Fibroblast of gingiva (primary cell): Measurements from ENCODE around the gene UNC45A.
"Not testable (repeated sequence)": the region's sequence is repeated elsewhere in the genome, so short reads cannot be mapped to it uniquely, and the experiment has no call there.

ENCODE experiments used
- DNase-seq: peaks from one replicate; pipeline ENCODE4 v3.0.0-alpha.2; 2011; ENCODE audit warnings: low read depth

The UNC45A gene

DNA sequence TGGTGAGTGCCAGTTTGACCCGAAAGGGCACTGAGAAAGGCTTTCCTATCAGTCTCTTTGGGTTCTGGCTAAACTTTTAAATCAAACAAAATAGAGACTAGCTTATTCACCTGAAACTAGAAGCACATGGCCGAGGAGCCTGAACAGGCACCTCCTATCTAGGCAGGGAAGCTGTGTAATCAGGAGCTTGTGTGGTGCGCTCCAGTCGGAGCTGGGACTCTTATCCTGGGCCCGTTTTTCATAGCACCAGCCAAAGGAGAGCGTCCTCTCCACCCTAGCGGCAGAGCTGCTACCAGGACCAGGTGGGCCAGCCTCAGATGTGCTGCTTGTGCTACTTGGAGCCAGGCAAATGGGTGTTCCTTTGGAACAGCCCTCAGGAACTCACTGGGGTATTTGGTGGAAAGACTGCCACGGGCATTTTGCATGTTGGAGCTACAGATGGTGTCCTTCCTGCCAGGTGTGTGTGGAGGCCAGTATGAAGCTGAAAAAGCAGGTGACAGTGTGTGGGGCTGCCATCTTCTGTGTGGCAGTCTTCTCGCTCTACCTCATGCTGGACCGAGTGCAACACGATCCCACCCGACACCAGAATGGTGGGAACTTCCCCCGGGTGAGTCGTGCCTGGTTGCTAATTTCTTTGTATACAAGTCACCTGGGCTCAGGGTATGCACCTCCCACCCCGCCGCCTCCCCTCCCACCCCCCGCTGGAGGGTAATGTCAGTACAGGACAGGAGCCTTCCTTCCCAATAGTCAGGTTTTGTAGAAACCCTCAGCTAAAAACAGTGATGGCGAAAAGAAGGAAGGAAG, 31.1 kb upstream of the UNC45A start:
- DNase-seq = no peak

DNA sequence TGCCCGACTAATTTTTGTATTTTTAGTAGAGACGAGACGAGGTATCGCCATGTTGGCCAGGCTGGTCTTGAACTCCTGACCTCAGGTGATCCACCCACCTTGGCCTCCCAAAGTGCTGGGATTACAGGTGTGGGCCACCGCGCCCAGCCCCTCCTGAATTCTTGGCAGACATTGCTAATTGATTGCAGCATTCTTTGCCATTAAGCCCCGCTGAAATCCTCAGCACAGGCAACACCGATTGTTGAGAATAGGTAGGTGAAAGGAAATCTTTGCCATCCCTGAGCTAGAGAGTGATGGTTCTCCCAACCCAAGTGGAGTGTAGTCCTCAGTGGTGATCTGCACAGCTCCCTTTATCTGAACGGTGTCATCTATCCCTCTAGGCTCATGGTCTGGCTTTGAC, 30.3 kb upstream of the UNC45A start:
- DNase-seq = no peak

DNA sequence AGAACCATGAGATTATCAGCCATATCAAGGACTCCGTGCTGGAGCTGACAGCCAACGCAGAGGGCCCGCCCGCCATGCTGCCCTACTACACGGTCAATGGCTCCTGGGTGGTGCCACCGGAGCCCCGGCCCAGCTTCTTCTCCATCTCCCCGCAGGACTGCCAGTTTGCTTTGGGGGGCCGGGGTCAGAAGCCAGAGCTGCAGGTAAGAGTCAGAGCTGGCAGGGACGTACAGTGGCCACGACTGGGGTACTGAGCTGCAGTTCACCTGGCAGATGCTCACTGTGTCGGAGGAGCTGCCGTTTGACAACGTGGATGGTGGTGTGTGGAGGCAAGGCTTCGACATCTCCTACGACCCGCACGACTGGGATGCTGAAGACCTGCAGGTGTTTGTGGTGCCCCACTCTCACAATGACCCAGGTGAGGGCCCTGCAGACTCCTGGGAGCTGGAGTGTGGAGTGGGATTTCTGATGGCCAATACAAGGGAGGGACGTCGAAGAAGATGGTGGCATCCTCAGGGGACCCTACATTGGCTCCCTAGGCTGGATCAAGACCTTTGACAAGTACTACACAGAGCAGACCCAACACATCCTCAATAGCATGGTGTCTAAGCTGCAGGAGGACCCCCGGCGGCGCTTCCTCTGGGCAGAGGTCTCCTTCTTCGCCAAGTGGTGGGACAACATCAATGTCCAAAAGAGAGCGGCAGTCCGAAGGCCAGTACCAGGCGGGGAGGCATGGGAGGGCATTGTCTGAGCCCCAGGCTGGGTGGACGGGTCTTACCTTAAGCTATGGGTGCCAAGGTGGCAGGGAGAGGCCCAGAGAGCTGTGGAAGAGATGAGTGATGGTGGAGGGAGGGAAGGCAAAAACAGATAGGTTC, 29.5 kb upstream of the UNC45A start:
- no peak for DNase-seq

DNA sequence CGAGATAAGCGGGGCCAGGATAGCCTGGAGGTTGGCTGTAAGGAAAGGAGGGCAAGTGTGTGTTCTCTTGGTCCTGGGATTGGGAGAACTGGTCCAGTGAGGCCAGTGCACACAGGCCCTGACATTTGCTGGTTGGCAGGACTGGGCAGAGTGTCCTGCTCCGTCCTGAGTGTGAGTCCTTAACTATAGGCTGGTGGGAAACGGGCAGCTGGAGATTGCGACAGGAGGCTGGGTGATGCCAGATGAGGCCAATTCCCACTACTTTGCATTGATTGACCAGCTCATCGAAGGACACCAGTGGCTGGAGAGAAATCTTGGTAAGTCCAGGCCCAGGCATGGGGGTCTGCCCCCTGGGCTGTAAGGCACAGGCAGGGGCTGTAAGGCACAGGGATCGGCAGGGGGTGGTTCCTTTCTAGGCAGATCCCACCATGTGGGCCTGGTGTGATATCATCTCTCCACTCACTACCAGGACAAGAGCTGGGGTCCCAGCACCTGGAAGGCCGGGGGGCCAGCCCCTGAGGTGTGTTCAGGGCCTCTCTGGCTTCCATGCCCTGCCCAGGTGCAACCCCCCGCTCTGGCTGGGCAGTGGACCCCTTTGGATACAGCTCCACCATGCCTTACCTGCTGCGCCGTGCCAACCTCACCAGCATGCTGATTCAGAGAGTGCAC, 28.8 kb upstream of the UNC45A start:
- no peak for DNase-seq

DNA sequence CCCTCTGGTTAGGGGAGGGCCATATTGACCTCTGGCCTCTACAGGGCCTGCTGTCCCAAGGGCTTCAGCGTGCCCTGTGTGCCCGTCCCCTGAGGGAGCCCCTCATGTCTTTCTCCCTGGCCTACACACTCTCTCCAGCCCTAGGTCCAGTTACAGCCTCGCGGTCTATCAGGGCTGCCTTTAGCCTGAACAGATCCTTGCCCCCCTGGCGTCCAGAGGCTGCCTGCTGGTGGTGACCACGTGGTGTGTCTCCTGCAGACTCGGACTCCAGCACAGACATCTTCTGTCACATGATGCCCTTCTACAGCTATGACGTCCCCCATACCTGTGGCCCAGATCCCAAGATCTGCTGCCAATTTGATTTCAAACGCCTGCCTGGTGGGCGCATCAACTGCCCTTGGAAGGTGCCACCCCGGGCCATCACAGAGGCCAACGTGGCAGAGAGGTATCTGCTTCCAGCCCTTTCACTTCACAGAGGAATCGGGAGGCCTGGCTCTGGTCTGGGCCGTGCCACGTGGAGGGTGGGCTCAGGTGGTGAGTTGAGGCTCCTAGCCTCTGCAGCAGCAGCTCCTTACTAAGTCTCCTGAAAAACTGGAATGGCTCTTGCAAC, 27.9 kb upstream of the UNC45A start:
- DNase-seq = no peak

DNA sequence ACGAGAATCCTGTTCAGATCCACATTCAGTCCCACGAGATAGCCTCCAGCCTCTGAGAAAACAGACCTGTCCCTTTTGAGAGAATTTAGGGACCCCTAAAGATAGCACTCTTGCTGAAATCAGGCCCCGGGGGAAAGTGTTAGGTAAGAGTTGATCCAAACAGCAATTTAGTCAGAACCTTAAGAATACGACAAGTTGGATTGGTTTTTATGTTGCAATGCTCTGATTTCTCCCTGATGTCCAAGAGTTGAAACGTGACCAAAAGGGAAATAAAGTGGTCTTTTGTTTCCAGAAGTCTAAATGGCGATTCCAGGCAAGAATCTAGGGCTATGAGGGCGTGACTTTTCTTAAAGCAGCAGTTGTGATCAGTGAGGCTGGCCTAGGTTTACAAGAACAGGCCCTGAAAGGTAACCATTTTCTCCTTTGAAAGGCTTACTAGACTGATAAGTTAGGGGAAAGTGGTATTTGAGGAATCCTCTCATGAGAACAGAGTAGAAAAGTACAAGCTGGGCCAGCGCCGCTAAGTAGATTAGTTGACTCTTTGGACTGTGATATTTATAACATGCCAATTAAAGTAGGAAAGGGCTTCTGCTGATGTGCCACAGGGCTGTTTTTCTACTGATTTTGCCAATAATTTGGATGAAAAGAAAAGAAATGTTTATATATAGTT, 27.1 kb upstream of the UNC45A start:
- no peak for DNase-seq

DNA sequence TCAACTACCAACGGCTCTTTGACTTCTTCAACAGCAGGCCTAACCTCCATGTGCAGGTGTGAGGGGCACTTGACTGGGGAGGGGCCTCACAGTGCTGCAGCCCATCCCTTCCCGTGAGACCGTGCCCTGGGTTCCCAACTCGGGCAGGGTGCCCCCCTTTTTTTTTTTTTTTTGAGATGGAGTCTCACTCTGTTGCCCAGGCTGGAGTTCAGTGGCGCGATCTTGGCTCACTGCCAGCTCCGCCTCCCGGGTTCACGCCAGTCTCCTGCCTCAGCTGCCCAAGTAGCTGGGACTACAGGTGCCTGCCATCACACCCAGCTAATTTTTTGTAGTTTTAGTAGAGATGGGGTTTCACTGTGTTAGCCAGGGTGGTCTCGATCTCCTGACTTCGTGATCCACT, 25.6 kb upstream of the UNC45A start:
- not testable (repeated sequence) for DNase-seq

DNA sequence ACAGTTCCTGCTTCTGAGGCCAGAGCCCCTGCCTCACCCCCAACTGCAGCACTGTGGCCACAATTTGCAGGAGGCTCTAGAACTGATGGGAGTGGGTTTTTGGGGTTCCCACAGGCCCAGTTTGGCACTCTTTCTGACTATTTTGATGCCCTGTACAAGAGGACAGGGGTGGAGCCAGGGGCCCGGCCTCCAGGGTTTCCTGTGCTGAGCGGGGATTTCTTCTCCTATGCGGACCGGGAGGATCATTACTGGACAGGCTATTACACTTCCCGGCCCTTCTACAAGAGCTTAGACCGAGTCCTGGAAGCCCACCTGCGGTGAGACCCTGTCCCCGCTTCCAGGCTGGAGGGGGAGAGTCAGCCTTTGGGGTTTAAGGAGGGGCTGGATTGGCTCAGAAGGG, 25.1 kb upstream of the UNC45A start:
- DNase-seq = no peak

DNA sequence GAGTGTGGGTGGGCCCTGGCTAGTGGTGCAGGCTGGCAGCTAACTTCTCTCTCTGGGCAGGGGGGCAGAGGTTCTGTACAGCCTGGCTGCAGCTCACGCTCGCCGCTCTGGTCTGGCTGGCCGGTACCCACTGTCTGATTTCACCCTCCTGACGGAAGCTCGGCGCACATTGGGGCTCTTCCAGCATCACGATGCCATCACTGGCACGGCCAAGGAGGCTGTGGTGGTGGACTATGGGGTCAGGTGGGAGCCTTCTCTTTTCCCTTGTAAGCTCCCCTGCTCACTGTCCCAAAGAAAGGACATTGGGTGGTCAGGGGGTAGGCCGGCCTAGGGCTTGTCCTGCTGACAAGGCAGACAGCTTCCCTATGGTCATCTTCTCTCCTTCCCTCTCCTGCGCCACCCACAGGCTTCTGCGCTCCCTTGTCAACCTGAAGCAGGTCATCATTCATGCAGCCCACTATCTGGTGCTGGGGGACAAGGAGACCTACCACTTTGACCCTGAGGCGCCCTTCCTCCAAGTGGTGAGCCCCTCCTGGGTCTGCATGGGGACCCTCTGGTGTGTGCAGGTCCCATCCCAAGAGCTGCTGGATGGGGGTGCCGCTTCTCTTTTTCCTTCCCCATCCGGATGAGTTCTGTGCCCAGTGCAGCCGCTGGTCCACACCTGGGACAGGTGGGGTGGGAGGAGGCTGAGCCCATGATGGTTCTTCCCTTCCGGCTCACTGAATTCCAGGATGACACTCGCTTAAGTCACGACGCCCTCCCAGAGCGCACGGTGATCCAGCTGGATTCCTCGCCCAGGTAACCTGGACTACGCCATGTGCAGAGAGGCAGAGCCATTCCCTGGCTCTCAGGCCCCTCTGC, 24.4 kb upstream of the UNC45A start:
- no peak for DNase-seq

DNA sequence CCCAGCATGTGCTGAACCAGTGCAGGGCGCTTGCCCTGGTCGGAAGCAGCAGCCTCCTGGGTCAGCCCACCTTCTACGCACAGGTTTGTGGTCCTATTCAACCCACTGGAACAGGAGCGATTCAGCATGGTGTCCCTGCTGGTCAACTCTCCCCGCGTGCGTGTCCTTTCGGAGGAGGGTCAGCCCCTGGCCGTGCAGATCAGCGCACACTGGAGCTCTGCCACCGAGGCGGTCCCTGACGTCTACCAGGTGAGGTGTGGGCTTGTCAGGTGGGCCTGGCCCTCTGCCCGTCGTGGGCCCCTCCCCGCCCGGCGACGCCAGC, 23.8 kb upstream of the UNC45A start:
- no peak for DNase-seq

DNA sequence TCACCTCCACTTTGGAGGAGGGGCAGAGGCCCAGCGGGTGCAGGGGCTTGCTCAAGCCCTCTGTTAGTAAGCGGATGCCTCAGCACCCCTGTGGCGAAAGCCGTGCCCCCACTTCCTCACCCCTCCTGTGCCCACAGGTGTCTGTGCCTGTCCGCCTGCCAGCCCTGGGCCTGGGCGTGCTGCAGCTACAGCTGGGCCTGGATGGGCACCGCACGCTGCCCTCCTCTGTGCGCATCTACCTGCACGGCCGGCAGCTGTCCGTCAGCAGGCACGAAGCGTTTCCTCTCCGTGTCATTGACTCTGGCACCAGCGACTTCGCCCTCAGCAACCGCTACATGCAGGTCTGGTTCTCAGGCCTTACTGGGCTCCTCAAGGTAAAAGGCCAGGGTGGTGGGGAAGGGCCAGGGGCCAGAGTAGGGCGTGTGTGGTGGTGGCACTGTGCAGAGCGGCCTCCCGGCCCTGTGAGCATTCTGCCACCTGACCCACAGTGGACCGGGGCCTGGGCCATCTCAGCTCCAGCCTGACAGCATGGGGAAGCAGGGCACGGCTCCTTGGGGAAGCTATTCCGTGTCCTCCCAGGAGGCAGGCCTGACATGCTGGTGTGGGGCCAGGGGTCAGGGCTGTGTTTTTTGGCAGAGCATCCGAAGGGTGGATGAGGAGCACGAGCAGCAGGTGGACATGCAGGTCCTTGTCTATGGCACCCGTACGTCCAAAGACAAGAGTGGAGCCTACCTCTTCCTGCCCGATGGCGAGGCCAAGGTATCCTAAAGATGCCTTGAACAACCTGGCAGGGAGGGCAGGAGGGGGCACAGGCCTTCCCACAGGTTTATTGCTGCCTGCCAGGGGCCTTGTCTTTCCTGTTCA, 22.9 kb upstream of the UNC45A start:
- DNase-seq = no peak

DNA sequence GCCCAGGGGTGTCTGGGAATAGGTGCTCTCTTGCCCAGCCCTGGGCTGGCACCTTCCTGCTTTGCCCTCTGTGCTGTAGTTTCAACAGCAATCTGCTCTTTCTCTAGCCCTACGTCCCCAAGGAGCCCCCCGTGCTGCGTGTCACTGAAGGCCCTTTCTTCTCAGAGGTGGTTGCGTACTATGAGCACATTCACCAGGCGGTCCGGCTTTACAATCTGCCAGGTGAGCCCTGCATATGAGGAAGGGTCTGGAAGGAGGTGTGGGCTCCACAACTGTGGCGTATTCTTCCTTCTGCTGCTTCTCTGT, 22.4 kb upstream of the UNC45A start:
- no peak for DNase-seq

DNA sequence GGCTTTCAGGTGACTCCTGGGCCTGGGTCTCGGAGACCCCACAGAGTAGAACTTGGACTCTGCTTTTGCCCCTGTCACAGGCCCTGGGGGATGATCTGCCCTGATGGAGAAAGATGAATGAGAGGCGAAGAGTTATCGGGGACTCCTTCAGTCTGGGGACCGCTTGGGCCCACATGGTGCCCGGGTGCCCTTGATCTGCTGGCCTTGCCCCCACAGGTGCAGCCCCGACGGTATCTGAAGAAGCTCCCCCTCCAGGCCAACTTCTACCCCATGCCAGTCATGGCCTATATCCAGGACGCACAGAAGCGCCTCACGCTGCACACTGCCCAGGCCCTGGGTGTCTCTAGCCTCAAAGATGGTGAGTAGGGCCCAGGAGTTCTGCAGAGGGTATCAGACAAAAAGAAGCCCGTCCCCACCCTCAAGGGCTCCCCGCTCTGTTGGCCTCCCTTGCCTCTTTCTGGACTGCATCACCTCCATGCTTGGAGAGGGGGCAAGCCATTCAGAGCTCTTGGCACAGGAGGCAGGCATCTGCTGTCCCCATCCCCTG, 21.6 kb upstream of the UNC45A start:
- DNase-seq = no peak

DNA sequence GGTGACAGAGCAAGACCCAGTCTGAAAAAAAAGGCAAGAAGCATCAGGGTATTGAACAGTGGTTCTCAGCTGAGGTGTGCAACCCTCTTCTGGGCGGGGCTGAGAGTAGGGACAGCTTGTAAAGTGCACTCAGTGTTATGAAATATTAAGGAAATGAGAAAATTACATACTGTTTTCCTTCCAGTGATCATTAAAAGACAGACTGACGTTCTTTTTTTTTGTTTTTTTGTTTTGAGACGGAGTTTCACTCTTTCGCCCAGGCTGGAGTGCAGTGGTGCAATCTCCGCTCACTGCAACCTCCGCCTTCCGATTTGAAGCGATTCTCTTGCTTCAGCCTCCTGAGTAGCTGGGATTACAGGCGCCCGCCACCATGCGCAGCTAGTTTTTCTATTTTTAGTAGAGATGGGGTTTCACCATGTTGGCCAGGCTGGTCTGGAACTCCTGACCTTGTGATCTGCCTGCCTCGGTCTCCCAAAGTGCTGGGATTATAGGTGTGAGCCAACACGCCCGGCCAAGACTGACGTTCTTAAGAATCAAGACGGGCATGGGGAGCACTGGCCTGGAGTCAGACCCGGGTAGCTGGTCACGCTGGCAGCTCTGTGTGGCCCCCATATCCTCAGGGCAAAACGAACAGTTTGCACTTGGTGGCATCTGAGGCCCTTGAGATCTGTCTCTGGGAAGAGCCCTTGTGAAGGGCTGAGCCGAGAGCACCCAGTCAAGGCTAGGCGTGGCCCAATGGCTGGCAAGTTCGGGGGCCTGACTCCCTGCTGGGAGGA, 20.6 kb upstream of the UNC45A start:
- no peak for DNase-seq

DNA sequence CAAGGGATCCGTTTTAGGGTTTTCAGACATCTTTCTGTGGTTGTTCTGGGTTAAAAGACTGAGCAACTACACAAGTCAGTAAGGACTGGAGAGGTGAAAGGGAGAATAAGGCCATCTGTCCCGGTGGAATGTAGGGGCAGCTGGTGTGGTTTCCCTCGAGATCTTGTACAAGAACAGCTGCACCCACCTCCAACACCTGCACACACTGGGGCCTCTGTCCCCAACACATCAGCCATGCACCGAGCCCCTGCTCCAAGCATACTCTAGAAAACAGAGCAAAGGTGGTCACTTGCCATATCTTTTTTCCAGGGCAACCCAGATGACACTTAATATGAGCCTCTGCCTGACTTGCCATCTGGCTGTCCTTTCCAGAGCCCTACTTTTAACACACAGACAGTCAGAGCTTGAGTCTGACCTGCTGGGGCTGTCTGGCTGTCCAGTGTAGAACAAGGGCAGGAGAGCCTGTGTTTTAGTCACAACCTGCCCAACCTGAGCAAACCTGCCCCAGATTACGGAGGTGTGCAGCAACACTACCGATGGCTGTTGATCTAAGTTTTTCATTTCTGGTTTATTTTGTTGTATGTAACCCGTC, 19.8 kb upstream of the UNC45A start:
- no peak for DNase-seq

DNA sequence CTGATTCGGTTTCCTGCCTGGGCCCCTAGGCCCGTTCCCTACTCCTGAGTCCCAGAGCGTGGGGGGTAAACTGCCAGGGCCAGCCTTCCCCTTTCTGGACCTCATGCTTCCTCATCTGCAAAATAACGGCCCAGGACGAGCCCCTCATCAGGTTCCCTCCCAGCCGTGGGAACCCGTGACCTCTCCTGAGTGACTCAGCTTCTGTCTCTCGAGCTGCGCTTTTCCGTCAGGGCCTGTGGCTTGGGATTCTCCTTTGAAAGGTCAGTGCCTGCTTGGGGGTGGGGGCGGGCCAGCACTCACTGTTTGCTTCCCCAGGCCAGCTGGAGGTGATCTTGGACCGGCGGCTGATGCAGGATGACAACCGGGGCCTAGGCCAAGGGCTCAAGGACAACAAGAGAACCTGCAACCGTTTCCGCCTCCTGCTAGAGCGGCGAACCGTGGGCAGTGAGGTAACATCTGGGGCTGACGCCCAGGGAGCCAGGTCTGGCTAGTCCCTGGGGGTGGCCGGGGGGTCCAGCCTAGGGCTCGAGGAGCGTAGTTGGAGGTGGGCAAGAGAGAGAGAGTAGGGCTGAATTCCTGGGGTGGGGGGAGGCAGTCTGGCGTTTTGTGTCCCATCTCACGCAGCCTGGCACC, 19.2 kb upstream of the UNC45A start:
- no peak for DNase-seq

DNA sequence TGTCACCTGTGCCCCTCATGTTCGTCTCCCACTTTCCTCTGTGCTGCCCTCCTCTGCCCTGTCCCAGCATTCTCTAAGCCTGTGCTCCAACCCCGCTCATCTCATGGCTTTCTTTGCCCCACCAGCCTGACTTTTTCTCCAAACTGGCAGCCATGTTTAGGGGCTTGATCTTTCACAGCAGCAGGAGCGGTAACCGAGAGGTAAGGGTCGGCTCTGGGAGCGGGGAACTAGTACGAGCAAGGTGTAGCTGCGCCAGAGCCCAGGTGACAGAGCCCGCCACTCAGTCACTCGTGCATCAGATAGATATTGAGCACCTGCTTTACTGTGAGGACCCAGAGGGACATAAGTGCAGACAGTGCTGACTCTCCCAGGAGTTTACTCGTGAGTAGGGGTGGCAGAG, 18.6 kb upstream of the UNC45A start:
- DNase-seq = no peak

DNA sequence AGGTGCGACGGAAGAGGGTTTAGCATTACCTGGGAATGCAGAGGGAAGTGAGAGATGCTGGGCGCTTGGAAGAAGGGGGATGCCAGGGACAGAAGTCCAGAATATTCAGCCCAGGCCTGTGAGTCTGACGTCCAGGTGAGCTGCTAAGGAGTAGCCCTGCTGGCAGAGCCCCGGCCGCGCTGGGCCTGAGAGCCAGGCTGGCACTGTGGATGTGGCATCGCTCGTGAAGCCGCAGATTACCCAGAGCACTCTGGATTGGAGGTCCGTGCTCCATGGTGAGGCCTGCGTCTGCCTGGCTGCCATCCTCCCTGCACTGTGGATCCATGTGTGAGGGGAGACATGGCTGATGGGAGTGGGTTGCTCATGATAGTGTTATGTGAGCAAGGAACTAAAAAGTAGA, 17.5 kb upstream of the UNC45A start:
- DNase-seq = no peak
